Epithelial cell of umbilical artery (primary cell): ENCODE results near the gene TAS2R9. TPM values are rescaled to one million over a fixed set of nuclear protein-coding genes. Genes with fewer than 3 reads are reported as not detected.

ENCODE experiments used
- total RNA-seq: library from RNA; depleted of rRNA; stranded (reverse); fragments of >200 nt; gene quantifications from 2 replicates; pipeline ENCODE4 v1.2.3, GENCODE V29; 2014

TAS2R9 gene, protein sequence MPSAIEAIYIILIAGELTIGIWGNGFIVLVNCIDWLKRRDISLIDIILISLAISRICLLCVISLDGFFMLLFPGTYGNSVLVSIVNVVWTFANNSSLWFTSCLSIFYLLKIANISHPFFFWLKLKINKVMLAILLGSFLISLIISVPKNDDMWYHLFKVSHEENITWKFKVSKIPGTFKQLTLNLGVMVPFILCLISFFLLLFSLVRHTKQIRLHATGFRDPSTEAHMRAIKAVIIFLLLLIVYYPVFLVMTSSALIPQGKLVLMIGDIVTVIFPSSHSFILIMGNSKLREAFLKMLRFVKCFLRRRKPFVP
- total RNA-seq, result 0.32 TPM in 1 of 2 replicates, not detected in the other

DNA sequence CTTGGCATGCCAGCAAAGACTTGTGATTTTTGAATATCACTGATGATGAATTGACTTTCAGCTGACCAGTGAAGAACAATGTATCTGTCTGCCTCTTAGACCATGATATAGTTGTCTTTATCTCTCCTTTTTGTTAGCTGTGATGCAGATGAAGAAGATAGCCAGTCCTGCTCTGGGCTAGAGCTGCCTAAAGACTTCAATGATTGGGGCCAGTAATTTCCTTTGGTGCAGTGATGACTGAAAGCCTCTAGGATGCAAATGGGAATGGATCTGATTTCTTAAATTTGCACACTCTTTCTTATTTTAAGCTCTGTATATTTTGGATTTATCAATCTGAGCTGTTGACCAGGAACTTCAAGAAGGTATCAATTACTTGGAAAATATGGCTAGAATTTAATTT is at the start of gene TAS2R9:
Gene TAS2R9, minus strand, starts transcription at position 101 of the 400 bp plus-strand sequence. Its CDS starts 93 bp downstream, at position 8.

GRCh38 chr12:10849425-10849878 is 39.5 kb upstream of the TAS2R9 start, which contains the start of gene PRR4:
PRR4 (minus strand) TSS chr12:10849475; CDS start chr12:10849437, 38 bp downstream.

GRCh38 chr12:10826258-10826657 is 16.3 kb upstream of the TAS2R9 start, which contains the start of gene TAS2R10:
TAS2R10 (minus strand) TSS chr12:10826358; CDS start chr12:10826269, 89 bp downstream.

GRCh38 chr12:10807186-10807585 is 2.8 kb downstream of the TAS2R9 start, which contains the start of gene TAS2R8:
TAS2R8 (minus strand) TSS chr12:10807286; CDS start chr12:10806980, 306 bp downstream.

GRCh38 chr12:10802587-10802986 is 7.4 kb downstream of the TAS2R9 start, which contains the start of gene TAS2R7:
TAS2R7 (minus strand) TSS chr12:10802627; CDS start chr12:10802570, 57 bp downstream.

Other genes starting within 250 kb of the TAS2R9 start
- gene MAGOHB, start 196.6 kb downstream of the TAS2R9 start, total RNA-seq, result 16.2 and 21.4 TPM in 2 replicates
- 5.0 and 14.3 TPM in 2 replicates for gene STYK1, start 136.1 kb downstream of the TAS2R9 start, total RNA-seq
- 156 and 217 TPM in 2 replicates for gene YBX3, start 86.8 kb downstream of the TAS2R9 start, total RNA-seq
- gene TAS2R7, start 7.5 kb downstream of the TAS2R9 start, total RNA-seq, result not detected in 2 replicates
- gene TAS2R8, start 2.9 kb downstream of the TAS2R9 start, total RNA-seq, result not detected in 2 replicates
- 0.97 and 1.7 TPM in 2 replicates for gene TAS2R10, start 16.2 kb upstream of the TAS2R9 start, total RNA-seq
- gene PRR4, start 39.3 kb upstream of the TAS2R9 start, total RNA-seq, result 0.61 TPM in 1 of 2 replicates, not detected in the other
- gene PRH1, start 74.1 kb upstream of the TAS2R9 start, total RNA-seq, result 9.1 and 12.6 TPM in 2 replicates
- 0.32 and 1.8 TPM in 2 replicates for gene TAS2R13, start 99.4 kb upstream of the TAS2R9 start, total RNA-seq
- gene PRH2, start 119.1 kb upstream of the TAS2R9 start, total RNA-seq, result not detected in 2 replicates
- gene TAS2R14, start 129.1 kb upstream of the TAS2R9 start, total RNA-seq, result 1.3 and 2.4 TPM in 2 replicates
- gene TAS2R50, start 176.7 kb upstream of the TAS2R9 start, total RNA-seq, result 1.9 and 2.1 TPM in 2 replicates
- gene TAS2R20, start 188.1 kb upstream of the TAS2R9 start, total RNA-seq, result 1.6 and 2.4 TPM in 2 replicates
- gene TAS2R19, start 212.5 kb upstream of the TAS2R9 start, total RNA-seq, result 4.0 and 5.5 TPM in 2 replicates
- 5.2 and 6.8 TPM in 2 replicates for gene TAS2R31, start 221.2 kb upstream of the TAS2R9 start, total RNA-seq